22Rv1 (cell line): ENCODE data around the gene POLR2L.

ENCODE experiments used
- H3K27ac ChIP-seq: fragments of 450-650 bp; 2 replicates; pipeline ENCODE4 v1.5.1; 2017
- ZFX ChIP-seq: fragments of 450-650 bp; IDR thresholded peaks from 2 replicates; pipeline ENCODE4 v1.6.1; 2017; ENCODE audit warnings: antibody characterized with exemption, borderline replicate concordance
- TF ChIP-seq, protein P1 (sequence below): fragments of 450-650 bp; IDR thresholded peaks from 2 replicates; pipeline ENCODE4 v1.5.1; 2017; ENCODE audit warnings: mild to moderate bottlenecking

The POLR2L gene

DNA sequence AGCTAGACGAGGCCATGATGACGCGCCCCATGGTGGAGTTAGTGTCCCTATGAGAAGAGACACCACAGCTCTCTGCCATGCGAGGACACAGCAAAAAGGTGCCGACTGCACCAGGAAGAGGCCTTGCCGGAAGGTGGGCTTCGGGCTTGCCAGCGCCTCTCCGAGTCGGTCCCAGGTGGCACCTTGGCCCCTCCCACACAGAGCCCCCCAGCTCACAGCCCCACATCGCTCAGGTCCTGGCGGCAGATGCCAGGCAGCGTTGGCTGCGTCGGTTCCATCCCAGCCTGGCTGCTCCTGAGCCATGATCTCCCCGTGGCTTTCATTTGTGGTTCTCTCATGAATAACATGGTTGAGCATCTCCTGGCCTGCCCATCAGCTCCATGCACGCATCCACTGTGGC is 44.2 kb upstream of the POLR2L start:
- H3K27ac ChIP-seq, result no peak overlapping the region
- TF ChIP-seq, protein P1, sequence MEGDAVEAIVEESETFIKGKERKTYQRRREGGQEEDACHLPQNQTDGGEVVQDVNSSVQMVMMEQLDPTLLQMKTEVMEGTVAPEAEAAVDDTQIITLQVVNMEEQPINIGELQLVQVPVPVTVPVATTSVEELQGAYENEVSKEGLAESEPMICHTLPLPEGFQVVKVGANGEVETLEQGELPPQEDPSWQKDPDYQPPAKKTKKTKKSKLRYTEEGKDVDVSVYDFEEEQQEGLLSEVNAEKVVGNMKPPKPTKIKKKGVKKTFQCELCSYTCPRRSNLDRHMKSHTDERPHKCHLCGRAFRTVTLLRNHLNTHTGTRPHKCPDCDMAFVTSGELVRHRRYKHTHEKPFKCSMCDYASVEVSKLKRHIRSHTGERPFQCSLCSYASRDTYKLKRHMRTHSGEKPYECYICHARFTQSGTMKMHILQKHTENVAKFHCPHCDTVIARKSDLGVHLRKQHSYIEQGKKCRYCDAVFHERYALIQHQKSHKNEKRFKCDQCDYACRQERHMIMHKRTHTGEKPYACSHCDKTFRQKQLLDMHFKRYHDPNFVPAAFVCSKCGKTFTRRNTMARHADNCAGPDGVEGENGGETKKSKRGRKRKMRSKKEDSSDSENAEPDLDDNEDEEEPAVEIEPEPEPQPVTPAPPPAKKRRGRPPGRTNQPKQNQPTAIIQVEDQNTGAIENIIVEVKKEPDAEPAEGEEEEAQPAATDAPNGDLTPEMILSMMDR, result no peak
- TF ChIP-seq ZFX, result no peak

DNA sequence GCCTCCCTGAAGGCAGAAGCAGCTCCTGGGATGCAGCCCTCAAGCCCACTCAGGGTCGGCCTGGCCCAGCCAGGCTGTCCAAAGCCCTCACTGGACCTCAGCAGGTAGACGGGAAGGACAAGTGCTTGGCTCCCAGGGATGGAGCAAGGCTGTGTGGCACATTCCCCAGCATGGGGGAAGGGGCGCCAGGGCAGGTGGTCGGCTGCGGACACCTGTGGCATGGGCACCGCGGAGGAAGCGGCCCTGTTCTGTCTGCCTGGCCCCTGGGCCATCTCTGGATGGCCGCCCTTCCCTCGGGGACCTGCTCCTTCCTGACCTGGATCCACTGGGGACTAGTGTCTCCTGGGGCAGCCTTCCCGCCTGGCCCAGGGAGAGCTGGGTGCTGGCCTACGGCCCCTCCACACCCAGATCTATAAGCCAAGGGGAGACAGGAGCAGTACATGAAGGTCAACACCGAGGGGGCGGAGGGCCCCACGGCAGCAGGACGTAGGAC is 42.3 kb upstream of the POLR2L start:
- no peak overlapping the region for H3K27ac ChIP-seq
- TF ChIP-seq, protein P1, result no peak
- TF ChIP-seq ZFX, result no peak

DNA sequence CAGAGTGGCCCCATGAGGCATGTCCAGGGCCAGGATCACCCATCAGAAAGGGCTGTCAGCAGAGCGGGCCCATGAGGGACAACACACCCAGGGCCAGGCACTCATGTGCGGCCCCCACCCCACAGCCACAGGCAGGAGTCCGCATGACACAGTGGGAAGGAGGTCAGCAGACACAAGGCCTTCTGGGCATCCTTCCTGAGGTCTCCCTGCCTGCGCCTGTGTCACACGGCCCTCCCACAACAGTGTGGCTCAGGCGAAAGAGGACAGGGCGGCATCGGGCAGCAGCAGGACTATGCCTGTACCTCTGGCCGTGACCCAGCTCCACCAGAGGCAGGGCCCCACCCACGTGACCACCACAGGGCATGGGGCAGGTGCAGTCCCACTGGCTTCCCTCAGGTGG is 41.2 kb upstream of the POLR2L start:
- TF ChIP-seq ZFX, result no peak
- TF ChIP-seq, protein P1, result no peak
- H3K27ac ChIP-seq, result no peak overlapping the region

DNA sequence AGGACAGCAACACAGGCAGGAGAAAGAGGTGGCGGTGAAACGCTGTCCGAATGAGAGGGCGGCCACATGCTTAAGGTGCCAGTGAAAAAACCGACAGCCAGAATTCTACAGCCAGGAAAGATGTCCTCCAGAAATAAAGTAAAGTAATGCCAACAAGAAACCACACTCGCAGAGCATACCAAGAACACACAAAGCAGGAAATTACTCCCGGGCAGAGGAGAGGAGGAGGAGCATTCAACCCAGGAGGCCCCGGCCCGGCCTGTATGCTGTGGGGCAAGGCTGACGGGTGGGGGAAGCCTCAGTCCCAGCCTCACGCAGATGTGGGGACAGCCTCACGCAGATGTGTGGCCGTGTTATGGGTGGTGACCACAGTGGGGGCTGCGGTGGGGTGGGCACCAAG is 40.3 kb upstream of the POLR2L start:
- TF ChIP-seq ZFX, result no peak
- TF ChIP-seq, protein P1, result no peak
- H3K27ac ChIP-seq, result no peak overlapping the region

DNA sequence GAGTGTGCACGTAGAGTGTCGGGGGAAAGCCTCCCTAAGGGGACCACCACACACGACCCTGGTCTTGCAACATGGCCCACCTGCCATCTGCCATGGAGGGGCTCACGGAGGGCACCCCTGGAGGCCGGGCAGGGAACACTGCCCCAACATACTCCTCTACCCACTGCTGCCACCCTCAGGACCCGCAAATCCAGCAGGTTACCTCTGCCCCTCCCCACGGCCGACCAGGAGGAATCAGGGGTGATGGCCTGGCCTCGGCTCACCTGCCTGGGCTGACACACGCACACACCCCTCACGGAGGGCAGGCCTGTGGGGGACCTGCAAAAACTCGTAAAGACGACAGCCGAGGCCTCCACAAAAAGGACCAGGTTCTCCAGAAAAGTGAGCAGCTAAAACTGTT is 38.1 kb upstream of the POLR2L start:
- H3K27ac ChIP-seq, result no peak overlapping the region
- TF ChIP-seq ZFX, result no peak
- TF ChIP-seq, protein P1, result no peak

DNA sequence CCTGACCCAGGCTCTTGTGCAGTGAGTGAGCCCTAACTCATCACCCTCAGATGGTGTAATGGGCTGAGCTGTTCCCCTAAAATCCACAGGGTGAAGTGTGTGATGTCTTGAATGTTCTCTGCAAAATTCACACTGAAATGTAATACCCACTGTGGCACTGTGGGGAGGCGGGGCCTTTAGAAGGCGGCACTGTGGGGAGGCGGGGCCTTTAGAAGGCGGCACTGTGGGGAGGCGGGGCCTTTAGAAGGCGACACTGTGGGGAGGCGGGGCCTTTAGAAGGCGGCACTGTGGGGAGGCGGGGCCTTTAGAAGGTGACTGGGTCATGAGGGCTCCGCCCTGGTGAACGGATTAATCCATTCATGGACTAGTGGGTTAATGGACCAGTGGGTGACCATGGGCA is 35.2 kb upstream of the POLR2L start:
- no peak overlapping the region for H3K27ac ChIP-seq
- TF ChIP-seq ZFX, result no peak
- TF ChIP-seq, protein P1, result no peak

DNA sequence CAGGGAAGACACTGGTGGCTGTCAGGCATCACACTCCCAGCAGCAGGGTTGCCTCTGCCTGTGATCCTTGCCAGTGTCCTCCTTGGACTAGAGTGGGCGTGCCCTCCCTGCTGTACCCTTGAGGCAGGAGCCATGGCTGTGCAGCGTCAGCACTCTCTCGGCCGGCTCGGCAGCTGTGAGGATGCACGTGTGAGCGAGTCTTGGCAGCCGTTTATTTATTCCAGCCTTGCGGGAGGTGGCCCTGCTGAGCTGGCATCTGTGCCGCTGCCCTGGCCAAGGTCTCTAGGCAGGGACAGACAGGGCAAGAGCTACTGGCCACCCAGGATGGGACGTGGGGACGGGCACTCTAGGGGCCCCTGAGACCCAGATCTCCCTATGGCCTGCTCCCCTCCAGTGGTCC is 34.2 kb upstream of the POLR2L start:
- TF ChIP-seq, protein P1, result no peak

More for the DNA sequence above, 34.2 kb upstream of the POLR2L start:
- H3K27ac ChIP-seq, result no peak overlapping the region
